Measurements from ENCODE around the gene LEP. TPM values are rescaled to one million over a fixed set of nuclear protein-coding genes. Genes with fewer than 3 reads are reported as not detected.

The LEP gene
- total RNA-seq, 1 experiment from 2014 or later, result not detected

DNA sequence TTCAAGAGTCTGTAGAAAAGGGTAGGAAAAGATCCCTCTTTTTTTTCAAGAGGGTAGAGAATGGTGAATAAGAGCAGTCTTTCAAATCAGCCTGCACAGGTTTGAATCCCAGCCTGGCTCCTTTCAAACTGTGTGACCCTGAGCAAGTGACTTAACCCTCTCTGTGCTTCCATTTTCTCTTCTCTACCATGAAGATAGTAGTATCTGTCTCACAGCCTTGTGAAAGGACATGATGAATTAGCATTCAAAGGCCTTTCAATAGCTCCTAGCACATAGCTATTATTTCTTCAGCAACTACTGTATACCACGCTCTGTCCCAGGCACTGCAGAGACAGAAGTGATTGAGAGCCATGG is 25.4 kb downstream of the LEP start:
- H3K27me3 Mint-ChIP-seq (ENCODE audit: low read depth), result peaks cover 4% of the 10 kb centered on the region
- WGBS (ENCODE audit: extremely low coverage, insufficient read length, low lambda C conversion rate), result no CpG with 5 or more reads among the region's 1 CpG
- H3K36me3 Mint-ChIP-seq (ENCODE audit: insufficient read depth in 1 of 3, low read depth in 3 of 3), result peaks cover 0 to 1% (median under 1%) of the 10 kb centered on the region in 3 experiments; a peak in 2 of 7 replicates
- H3K4me3 Mint-ChIP-seq, result no peak overlapping the region
- no peaks in the 10 kb centered on the region for H4K20me1 ChIP-seq (ENCODE audit: control insufficient read depth, insufficient read depth, insufficient read length)
- no peak overlapping the region for H2BK5ac ChIP-seq (ENCODE audit: insufficient read length, low read length)
- H3K56ac ChIP-seq (ENCODE audit: insufficient read length, low read depth, low read length), result no peak overlapping the region
- no peaks in the 10 kb centered on the region for H3K27me3 ChIP-seq (ENCODE audit: insufficient read depth, low read length)
- H2AFZ ChIP-seq (ENCODE audit: low read length), result no peak overlapping the region
- H3K4me1 Mint-ChIP-seq, result peaks cover 45 to 58% of the 10 kb centered on the region in 2 experiments
- H4K5ac ChIP-seq (ENCODE audit: insufficient read length, low read depth, low read length), result no peak overlapping the region
- H3K4me2 ChIP-seq (ENCODE audit: insufficient read depth, insufficient read length, low read length), result peak overlapping the region; percentile 57
- H2BK120ac ChIP-seq (ENCODE audit: low read depth, low read length, poor library complexity, severe bottlenecking), result no peak overlapping the region
- H2BK20ac ChIP-seq (ENCODE audit: low read depth, low read length, poor library complexity, severe bottlenecking), result no peak overlapping the region
- no peak overlapping the region for H3K9ac ChIP-seq (ENCODE audit: extremely low read depth, insufficient read length, low read length)
- H3K23ac ChIP-seq (ENCODE audit: insufficient read length, low read depth, low read length), result no peak overlapping the region
- no peak overlapping the region for H4K91ac ChIP-seq (ENCODE audit: insufficient read length, low read depth, low read length)
- H3K27ac Mint-ChIP-seq, result peak overlapping the region; percentile 95; a peak in 4 of 7 replicates
- H3K9me3 Mint-ChIP-seq, result no peaks in the 10 kb centered on the region; a peak in 1 of 5 replicates
- H3K4me1 ChIP-seq (ENCODE audit: insufficient read depth, low read length), result peaks cover 9% of the 10 kb centered on the region; the same call in 1 of the 2 replicates
- no peak overlapping the region for H3K4ac ChIP-seq (ENCODE audit: low read depth, low read length)
- no peak for DNase-seq
- no peak overlapping the region for H3T11ph ChIP-seq (ENCODE audit: low read length)
- H2AK5ac ChIP-seq (ENCODE audit: insufficient read length, low read length), result no peak overlapping the region
- no peaks in the 10 kb centered on the region for H3K79me1 ChIP-seq (ENCODE audit: insufficient read depth, low read depth, low read length, poor library complexity, severe bottlenecking)
- peak overlapping the region; percentile 38 for H3K18ac ChIP-seq (ENCODE audit: insufficient read length, low read depth, low read length)
- H3K14ac ChIP-seq (ENCODE audit: insufficient read depth, low read length), result peak overlapping the region; percentile 16; the same call in 1 of the 2 replicates
- H3K9me3 ChIP-seq (ENCODE audit: control insufficient read depth, low read depth, low read length), result no peaks in the 10 kb centered on the region
- 0 out of 2 replicates have a peak overlapping the region, but pooled peaks have one; percentile 9 for H2BK15ac ChIP-seq (ENCODE audit: low read depth, low read length)
- no peaks in the 10 kb centered on the region for H3K23me2 ChIP-seq (ENCODE audit: insufficient read length, low read depth, low read length, poor library complexity, severe bottlenecking)
- no peak overlapping the region for H2BK12ac ChIP-seq (ENCODE audit: insufficient read length, low read depth, low read length)
- no peak overlapping the region for H4K8ac ChIP-seq (replicated peaks; ENCODE audit: insufficient read length, low read depth, low read length)
- no peak overlapping the region for H3K27ac ChIP-seq (ENCODE audit: insufficient read length, low read depth, low read length)
- no peaks in the 10 kb centered on the region for H3K79me2 ChIP-seq (ENCODE audit: insufficient read depth, low read length)
- TF ChIP-seq, protein P1, sequence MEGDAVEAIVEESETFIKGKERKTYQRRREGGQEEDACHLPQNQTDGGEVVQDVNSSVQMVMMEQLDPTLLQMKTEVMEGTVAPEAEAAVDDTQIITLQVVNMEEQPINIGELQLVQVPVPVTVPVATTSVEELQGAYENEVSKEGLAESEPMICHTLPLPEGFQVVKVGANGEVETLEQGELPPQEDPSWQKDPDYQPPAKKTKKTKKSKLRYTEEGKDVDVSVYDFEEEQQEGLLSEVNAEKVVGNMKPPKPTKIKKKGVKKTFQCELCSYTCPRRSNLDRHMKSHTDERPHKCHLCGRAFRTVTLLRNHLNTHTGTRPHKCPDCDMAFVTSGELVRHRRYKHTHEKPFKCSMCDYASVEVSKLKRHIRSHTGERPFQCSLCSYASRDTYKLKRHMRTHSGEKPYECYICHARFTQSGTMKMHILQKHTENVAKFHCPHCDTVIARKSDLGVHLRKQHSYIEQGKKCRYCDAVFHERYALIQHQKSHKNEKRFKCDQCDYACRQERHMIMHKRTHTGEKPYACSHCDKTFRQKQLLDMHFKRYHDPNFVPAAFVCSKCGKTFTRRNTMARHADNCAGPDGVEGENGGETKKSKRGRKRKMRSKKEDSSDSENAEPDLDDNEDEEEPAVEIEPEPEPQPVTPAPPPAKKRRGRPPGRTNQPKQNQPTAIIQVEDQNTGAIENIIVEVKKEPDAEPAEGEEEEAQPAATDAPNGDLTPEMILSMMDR (conservative IDR thresholded peaks at IDR 0.05), result no peak

All from H9 (cell line).